Muscle layer of colon (tissue), 2 donors: ENCODE results near the gene ARHGEF3.
"Not testable (repeated sequence)": the region's sequence is repeated elsewhere in the genome, so short reads cannot be mapped to it uniquely, and the experiment has no call there.

Experiments
- H3K27ac ChIP-seq: one replicate; pipeline ENCODE4 v1.7.0; 2013; ENCODE audit warnings: low read depth, mild to moderate bottlenecking, low read length, moderate library complexity
- H3K27me3 ChIP-seq, 2 donors: one replicate each; pipeline ENCODE4 v1.7.0; 2013; ENCODE audit warnings: low read length in 2 of 2, mild to moderate bottlenecking in 2 of 2; ENCODE audit not compliant: insufficient read depth in 2 of 2, control insufficient read depth in 1 of 2
- H3K36me3 ChIP-seq: one replicate; pipeline ENCODE4 v1.7.0; 2013; ENCODE audit warnings: mild to moderate bottlenecking, low read length; ENCODE audit not compliant: insufficient read depth
- H3K4me1 ChIP-seq: one replicate; pipeline ENCODE4 v1.7.0; 2013; ENCODE audit warnings: mild to moderate bottlenecking, low read length; ENCODE audit not compliant: insufficient read depth
- H3K4me3 ChIP-seq, 2 donors: one replicate each; pipeline ENCODE4 v1.7.0; 2013; ENCODE audit warnings: low read length in 2 of 2, low read depth in 1 of 2, mild to moderate bottlenecking in 1 of 2, moderate library complexity in 1 of 2
- H3K9ac ChIP-seq: one replicate; pipeline ENCODE4 v1.7.0; 2013; ENCODE audit warnings: low read length
- H3K9me3 ChIP-seq: one replicate; pipeline ENCODE4 v1.7.0; 2013; ENCODE audit warnings: mild to moderate bottlenecking, low read length
- donor health status: abdominal sarcoma.
- donor health status: Adenocarcinoma of cecum.

ARHGEF3 gene

DNA sequence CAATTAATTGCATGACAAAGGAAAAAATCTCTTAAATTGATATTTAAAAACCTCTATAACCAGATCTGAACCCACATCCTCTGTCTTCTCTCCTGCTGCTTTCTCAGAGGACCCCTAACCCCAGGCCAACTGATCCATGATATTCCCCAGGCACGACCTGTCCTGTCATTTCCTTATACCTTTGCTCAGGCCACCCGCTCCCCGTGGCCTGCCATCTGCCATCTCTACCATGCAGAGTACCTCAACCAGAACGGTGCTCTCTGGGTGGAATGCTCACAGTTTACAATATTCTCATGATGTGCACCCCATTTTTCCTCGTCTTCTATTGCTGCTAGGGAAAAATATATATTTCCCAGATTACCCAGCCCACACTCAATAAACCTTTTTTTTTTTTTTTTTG lies 57.7 kb downstream of the ARHGEF3 start:
- no peaks in the 10 kb centered on the region for H3K4me1 ChIP-seq
- no peak overlapping the region for H3K4me3 ChIP-seq
- H3K9ac ChIP-seq = no peak overlapping the region
- no peak overlapping the region for H3K27ac ChIP-seq
- no peaks in the 10 kb centered on the region for H3K27me3 ChIP-seq
- H3K36me3 ChIP-seq = peaks cover 12% of the 10 kb centered on the region
- no peaks in the 10 kb centered on the region for H3K9me3 ChIP-seq

DNA sequence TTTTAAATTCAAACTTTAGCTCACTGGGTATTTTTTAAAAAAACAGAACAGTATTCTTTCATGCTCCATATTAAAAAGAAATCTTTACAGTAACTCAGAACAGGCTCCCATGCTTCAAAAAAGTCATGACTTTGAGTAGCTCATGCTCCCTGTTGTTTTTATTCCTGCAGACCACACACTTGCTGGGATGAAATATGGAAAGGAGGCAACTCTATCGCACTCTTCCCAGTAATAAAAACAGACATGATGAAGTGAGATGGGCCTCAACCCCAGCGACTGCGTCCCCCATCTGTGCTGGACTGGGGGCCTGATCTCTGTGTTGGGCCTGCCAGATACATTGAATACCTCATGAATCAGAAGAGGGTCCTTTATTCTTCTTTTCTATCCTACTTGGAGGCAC lies 58.9 kb downstream of the ARHGEF3 start:
- no peak overlapping the region for H3K9ac ChIP-seq
- no peaks in the 10 kb centered on the region for H3K4me1 ChIP-seq
- H3K4me3 ChIP-seq = no peak overlapping the region
- no peaks in the 10 kb centered on the region for H3K9me3 ChIP-seq
- H3K27ac ChIP-seq = no peak overlapping the region
- H3K27me3 ChIP-seq = no peaks in the 10 kb centered on the region
- peaks cover 12% of the 10 kb centered on the region for H3K36me3 ChIP-seq

DNA sequence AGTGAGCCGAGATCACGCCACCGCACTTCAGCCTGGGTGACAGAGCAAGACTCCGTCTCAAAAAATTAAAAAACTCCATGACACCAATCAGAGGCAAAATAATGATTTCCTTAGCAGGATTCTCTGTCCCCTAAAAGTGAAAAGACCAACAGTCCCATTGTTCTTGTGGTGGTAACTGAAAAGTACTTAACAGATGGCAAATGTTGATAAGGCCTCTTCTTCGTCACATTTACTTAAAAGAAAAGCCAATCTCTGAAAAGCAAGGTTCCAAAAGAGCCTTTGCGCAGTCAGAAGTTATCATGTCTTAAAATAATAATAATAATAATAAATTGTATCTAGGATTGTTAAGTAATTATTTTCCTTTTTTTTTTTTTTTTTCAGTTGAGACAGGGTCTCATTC lies 62.7 kb downstream of the ARHGEF3 start:
- H3K4me1 ChIP-seq = no peaks in the 10 kb centered on the region
- H3K36me3 ChIP-seq = peaks cover 6% of the 10 kb centered on the region
- H3K27ac ChIP-seq = no peak overlapping the region
- no peak overlapping the region for H3K9ac ChIP-seq
- no peaks in the 10 kb centered on the region for H3K9me3 ChIP-seq
- H3K4me3 ChIP-seq = no peak overlapping the region
- no peaks in the 10 kb centered on the region for H3K27me3 ChIP-seq

DNA sequence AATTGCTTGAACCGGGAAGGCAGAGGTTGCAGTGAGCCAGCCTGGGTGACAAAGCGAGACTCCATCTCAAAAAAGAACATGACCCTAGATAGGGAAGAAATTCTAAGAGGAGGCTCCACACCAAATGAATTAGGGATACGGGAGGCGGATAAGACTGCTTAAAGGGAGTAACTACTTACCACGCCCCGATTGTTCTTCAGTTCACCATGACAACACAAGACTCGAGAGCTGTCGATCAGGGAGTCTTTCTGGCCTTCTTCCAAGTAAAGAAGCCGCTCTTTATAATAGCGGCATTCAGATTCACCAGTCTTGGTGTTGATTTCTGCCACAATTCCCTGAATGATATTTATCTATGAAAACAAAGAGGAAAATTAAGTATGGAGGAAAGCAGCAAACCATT lies 64.7 kb downstream of the ARHGEF3 start:
- Histone ChIP-seq H3K9ac (no peak overlapping the region), H3K9me3 (no peaks in the 10 kb centered on the region), H3K4me3 (no peak overlapping the region), H3K27ac (no peak overlapping the region), H3K27me3 (no peaks in the 10 kb centered on the region), H3K4me1 (no peaks in the 10 kb centered on the region), H3K36me3 (peaks cover 11% of the 10 kb centered on the region)

DNA sequence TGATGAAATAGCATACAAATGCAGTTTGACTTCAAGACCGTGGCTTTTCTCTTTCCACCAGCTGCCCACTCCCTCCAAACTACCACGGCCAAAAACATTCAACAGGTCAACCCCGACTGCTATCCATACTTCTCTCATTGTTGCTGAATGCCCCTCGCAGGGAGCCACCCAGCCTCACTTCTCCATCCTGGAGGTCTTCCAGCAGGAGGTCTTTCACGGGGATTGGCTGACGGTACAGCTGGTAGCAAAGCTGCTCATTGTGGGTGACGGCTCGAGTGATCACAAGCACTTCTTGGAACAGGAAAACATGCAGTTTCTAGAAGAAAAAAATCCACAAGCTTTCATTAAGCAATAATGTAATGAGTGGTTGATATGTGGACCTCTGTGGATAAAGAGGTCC lies 69.6 kb downstream of the ARHGEF3 start:
- no peak overlapping the region for H3K27ac ChIP-seq
- H3K4me3 ChIP-seq = no peak overlapping the region
- H3K9ac ChIP-seq = no peak overlapping the region
- H3K27me3 ChIP-seq = no peaks in the 10 kb centered on the region
- no peaks in the 10 kb centered on the region for H3K4me1 ChIP-seq
- H3K36me3 ChIP-seq = peaks cover 47% of the 10 kb centered on the region
- no peaks in the 10 kb centered on the region for H3K9me3 ChIP-seq

DNA sequence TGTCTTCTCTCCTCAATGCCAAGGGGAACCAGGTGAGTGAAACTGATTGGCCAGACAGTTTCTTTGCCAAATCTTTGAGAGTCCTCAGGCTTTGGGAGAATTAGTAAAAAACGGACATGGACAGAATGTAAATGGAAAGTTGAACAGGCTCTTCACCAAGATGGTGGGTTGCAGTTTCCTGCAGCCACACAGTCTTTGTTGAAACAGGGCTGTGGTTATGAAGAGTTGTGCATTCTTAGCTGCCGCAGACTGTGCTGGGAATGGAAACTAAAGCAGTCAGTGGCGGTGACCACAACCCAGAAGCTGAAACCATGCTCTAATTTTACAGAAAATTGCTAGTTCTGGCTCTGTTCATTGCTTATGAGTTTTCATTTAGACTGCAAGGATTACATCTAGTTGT lies 76.6 kb downstream of the ARHGEF3 start:
- Histone ChIP-seq H3K4me3 (no peak overlapping the region), H3K9ac (no peak overlapping the region), H3K36me3 (peaks cover 30% of the 10 kb centered on the region), H3K4me1 (no peaks in the 10 kb centered on the region), H3K27me3 (no peaks in the 10 kb centered on the region), H3K27ac (no peak overlapping the region), H3K9me3 (no peaks in the 10 kb centered on the region)

DNA sequence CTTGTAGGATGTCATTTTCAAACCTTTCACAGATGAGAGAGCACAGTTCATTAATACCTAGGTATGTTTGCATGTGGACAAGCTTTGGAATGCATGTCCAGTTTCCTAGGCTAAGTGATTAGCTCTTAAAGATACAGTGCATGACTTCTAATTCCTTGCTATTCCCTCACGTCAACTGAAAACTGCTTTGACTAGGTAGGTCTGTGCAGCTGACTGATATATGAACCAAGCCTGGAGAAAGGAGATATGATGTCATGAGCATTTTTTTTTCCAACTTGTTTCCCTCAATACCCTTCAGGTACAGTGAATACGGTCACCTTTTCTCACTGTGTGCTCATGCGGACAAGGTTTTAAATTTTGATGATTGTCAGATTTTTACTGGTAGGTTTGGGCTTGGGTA lies 77.1 kb downstream of the ARHGEF3 start:
- Histone ChIP-seq H3K9me3 (no peaks in the 10 kb centered on the region), H3K36me3 (peaks cover 29% of the 10 kb centered on the region), H3K27me3 (no peaks in the 10 kb centered on the region), H3K4me3 (no peak overlapping the region), H3K27ac (no peak overlapping the region), H3K9ac (no peak overlapping the region), H3K4me1 (no peaks in the 10 kb centered on the region)

DNA sequence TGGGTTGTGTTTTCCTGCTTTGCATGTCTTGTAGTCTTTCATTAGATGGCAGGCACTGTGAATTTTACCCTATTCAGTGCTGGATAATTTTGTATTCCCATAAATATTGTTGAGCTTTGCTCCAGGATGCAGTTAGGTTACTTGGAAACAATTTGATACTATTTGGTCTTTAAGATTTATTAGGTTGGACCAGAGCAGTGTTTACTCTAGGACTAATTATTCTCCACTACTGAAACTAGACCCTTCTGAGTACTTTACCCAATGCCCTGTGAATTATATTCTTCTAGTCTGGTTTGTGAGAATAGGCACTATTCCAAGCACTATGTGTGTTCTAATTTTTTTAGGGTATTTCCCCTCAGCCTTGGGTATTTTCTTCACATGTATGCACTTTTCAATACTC lies 80.9 kb downstream of the ARHGEF3 start:
- Histone ChIP-seq H3K9me3 (no peaks in the 10 kb centered on the region), H3K36me3 (no peaks in the 10 kb centered on the region), H3K4me1 (no peaks in the 10 kb centered on the region), H3K9ac (no peak overlapping the region), H3K27me3 (no peaks in the 10 kb centered on the region), H3K27ac (no peak overlapping the region), H3K4me3 (no peak overlapping the region)

DNA sequence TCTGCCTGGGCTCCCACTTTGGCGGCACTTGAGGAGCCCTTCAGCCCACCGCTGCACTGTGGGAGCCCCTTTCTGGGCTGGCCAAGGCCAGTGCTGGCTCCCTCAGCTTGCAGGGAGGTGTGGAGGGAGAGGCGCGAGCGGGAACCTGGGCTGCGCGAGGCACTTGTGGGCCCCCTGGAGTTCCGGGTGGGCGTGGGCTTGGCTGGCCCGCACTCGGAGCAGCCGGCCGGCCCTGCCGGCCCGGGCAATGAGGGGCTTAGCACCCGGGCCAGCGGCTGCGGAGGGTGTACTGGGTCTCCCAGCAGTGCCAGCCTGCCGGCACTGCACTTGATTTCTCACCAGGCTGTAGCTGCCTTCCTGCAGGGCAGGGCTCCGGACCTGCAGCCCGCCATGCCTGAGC lies 82.9 kb downstream of the ARHGEF3 start:
- H3K9ac ChIP-seq = not testable (repeated sequence)

DNA sequence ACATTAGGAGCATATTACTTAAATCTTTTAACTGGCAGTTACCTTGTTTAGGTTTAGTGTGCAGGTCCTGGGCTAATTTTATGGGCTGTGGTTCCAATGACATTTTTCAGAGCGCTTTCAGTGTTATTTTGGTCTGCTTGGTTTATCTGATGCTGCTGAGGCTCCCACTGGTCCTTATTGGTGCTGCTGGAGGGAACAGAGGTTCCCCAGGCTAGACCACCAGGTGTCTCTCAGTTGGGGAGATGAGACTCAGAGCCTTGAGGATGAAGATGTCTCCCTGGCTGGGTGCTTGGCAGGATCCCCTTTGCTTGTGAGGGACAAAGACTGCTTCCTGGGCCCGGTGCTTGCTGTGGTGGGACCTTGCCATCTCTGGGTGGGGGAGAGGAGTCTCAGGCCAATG lies 90.4 kb downstream of the ARHGEF3 start:
- no peaks in the 10 kb centered on the region for H3K27me3 ChIP-seq
- no peak overlapping the region for H3K9ac ChIP-seq
- H3K9me3 ChIP-seq = no peaks in the 10 kb centered on the region
- no peaks in the 10 kb centered on the region for H3K4me1 ChIP-seq
- H3K36me3 ChIP-seq = no peaks in the 10 kb centered on the region
- no peak overlapping the region for H3K4me3 ChIP-seq
- H3K27ac ChIP-seq = no peak overlapping the region

More for the DNA sequence above, 82.9 kb downstream of the ARHGEF3 start:
- not testable (repeated sequence) for H3K9me3 ChIP-seq, H3K27me3 ChIP-seq, H3K4me3 ChIP-seq, H3K27ac ChIP-seq, H3K36me3 ChIP-seq, H3K4me1 ChIP-seq

DNA sequence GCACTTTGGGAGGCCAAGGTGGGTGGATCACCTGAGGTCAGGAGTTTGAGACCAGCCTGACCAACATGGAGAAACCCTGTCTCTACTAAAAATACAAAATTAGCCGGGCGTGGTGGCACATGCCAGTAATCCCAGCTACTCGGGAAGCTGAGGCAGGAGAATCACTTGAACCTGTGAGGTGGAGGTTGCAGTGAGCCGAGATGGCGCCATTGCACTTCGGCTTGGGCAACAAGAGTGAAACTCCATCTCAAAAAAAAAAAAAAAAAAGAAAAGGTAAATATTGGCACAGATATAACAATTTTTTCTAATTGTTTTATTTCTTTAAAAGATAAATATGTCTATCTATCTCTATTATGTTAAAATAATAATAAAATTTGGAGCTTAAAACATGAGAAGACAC lies 94.3 kb downstream of the ARHGEF3 start:
- not testable (repeated sequence) for H3K4me1 ChIP-seq, H3K9me3 ChIP-seq, H3K36me3 ChIP-seq, H3K27me3 ChIP-seq, H3K27ac ChIP-seq, H3K9ac ChIP-seq, H3K4me3 ChIP-seq

DNA sequence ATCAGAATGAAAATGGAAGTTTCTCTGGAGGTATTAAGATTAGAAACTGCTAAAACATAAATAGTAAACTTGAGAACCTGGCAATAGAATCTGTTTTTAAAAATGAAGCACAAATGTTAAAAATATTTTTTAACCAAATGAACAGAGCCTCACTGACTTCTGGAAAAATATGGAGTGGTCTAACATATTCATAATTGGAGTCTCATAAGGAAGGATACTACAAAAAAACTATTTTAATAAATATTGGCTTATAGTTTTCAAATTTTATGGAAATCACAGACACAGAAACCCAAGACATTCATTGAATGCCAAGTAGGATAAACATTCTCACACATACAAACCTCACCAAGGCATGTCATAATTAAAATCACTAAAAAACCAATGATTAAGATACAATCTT lies 95.1 kb downstream of the ARHGEF3 start:
- H3K9ac ChIP-seq = no peak overlapping the region
- no peaks in the 10 kb centered on the region for H3K36me3 ChIP-seq
- H3K9me3 ChIP-seq = no peaks in the 10 kb centered on the region
- H3K27ac ChIP-seq = no peak overlapping the region
- no peaks in the 10 kb centered on the region for H3K27me3 ChIP-seq
- H3K4me3 ChIP-seq = no peak overlapping the region
- peaks cover 4% of the 10 kb centered on the region for H3K4me1 ChIP-seq
